H1 (cell line): ENCODE measurements around the gene IPO7.
"Not testable (repeated sequence)": the region's sequence is repeated elsewhere in the genome, so short reads cannot be mapped to it uniquely, and the experiment has no call there.

Experiments used
- BACH1 ChIP-seq: IDR thresholded peaks from 2 replicates; pipeline ENCODE4 v1.6.1; 2012; ENCODE audit warnings: low read length, improper control_type of control experiment
- CEBPB ChIP-seq: IDR thresholded peaks from 2 replicates; pipeline ENCODE4 v1.6.1; 2012; ENCODE audit warnings: low read depth, low read length
- CHD2 ChIP-seq: IDR thresholded peaks from 2 replicates; pipeline ENCODE4 v1.6.1; 2012; ENCODE audit warnings: low read length, improper control_type of control experiment
- EZH2 ChIP-seq: fragments of 200-600 bp; sonication (generic); IDR thresholded peaks from 2 replicates; pipeline ENCODE4 v1.7.1; 2012; ENCODE audit warnings: low read depth, mild to moderate bottlenecking, moderate library complexity, low read length, inconsistent platforms; ENCODE audit not compliant: severe bottlenecking
- MAFK ChIP-seq: IDR thresholded peaks from 2 replicates; pipeline ENCODE4 v1.6.1; 2012; ENCODE audit warnings: low read depth, mild to moderate bottlenecking, improper control_type of control experiment, low read length
- POLR2A ChIP-seq, 2 experiments: IDR thresholded peaks; 1 replicate in 1 of 2; 2 replicates in 1 of 2; pipeline ENCODE4 v1.6.1; 2011; ENCODE audit warnings: low read depth in 2 of 2, low read length in 2 of 2, mild to moderate bottlenecking in 2 of 2; ENCODE audit errors: control extremely low read depth in 1 of 2
- POLR2AphosphoS5 ChIP-seq: IDR thresholded peaks from 2 replicates; pipeline ENCODE4 v1.6.1; 2011; ENCODE audit warnings: low read depth, low read length
- SP1 ChIP-seq: IDR thresholded peaks from 2 replicates; pipeline ENCODE4 v1.6.1; 2011; ENCODE audit warnings: low read depth, low read length
- YY1 ChIP-seq: IDR thresholded peaks from 2 replicates; pipeline ENCODE4 v1.6.1; 2011; ENCODE audit warnings: low read depth, mild to moderate bottlenecking, low read length
- TF ChIP-seq, protein P1 (sequence below), 3 experiments: IDR thresholded peaks; 1 replicate in 2 of 3; 2 replicates in 1 of 3; pipeline versions ENCODE4 v1.5.1 to v1.6.1; 2011; ENCODE audit warnings: low read length in 3 of 3, mild to moderate bottlenecking in 3 of 3, inconsistent platforms in 2 of 3, low read depth in 1 of 3, moderate library complexity in 1 of 3; ENCODE audit not compliant: insufficient read depth in 1 of 3; ENCODE audit errors: control extremely low read depth in 1 of 3

DNA sequence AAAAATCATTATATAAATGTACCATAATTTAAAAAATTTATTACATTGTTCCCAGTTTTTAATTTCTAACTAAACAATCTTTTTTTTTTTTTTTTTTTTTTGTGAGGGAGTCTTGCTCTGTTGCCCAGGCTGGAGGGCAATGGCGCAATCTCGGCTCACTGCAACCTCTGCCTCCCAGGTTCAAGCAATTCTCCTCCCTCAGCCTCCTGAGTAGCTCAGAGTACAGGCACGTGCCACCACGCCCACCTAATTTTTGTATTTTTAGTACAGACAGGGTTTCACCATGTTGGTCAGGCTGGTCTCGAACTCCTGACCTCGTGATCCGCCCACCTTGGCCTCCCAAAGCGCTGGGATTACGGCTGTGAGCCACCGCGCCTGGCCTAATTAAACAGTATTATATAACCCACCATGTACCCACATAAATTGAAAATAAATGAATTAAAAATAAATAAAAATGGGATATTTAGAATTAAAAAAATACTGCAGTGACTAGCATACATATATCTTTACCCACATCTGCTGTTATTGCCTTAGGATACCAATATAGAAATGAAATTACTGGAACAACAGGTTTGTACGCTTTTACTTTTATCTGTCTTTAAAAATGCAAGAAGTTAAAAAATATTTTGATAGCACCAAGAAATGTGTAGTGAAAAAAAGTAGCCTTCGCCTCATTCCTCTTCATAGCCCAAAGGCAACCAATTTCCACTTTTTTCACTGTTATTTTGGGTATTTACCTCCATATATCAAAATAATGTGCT, 23.4 kb upstream of the IPO7 start:
- TF ChIP-seq, protein P1, sequence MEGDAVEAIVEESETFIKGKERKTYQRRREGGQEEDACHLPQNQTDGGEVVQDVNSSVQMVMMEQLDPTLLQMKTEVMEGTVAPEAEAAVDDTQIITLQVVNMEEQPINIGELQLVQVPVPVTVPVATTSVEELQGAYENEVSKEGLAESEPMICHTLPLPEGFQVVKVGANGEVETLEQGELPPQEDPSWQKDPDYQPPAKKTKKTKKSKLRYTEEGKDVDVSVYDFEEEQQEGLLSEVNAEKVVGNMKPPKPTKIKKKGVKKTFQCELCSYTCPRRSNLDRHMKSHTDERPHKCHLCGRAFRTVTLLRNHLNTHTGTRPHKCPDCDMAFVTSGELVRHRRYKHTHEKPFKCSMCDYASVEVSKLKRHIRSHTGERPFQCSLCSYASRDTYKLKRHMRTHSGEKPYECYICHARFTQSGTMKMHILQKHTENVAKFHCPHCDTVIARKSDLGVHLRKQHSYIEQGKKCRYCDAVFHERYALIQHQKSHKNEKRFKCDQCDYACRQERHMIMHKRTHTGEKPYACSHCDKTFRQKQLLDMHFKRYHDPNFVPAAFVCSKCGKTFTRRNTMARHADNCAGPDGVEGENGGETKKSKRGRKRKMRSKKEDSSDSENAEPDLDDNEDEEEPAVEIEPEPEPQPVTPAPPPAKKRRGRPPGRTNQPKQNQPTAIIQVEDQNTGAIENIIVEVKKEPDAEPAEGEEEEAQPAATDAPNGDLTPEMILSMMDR (IDR thresholded peaks at IDR 0.05; ENCODE audit: control extremely low read depth in 1 of 3, insufficient read depth in 1 of 3, low read depth in 1 of 3, low read length in 3 of 3), result not testable (repeated sequence)
- not testable (repeated sequence) for TF ChIP-seq SP1; EZH2; POLR2A (IDR thresholded peaks at IDR 0.05; ENCODE audit: control extremely low read depth in 1 of 2, low read depth in 2 of 2, low read length in 2 of 2); POLR2AphosphoS5; BACH1; YY1; CHD2; CEBPB; MAFK
